HG03354 (cell line): ENCODE measurements around the gene PURB.
"Not testable (repeated sequence)": the region's sequence is repeated elsewhere in the genome, so short reads cannot be mapped to it uniquely, and the experiment has no call there.

Experiments
- ATAC-seq: cut with Tn5 transposase; IDR thresholded peaks from one replicate; pipeline ENCODE4 v1.9.1; 2021; ENCODE audit warnings: mild to moderate bottlenecking; ENCODE audit not compliant: unreplicated experiment, poor library complexity, severe bottlenecking

PURB gene

DNA sequence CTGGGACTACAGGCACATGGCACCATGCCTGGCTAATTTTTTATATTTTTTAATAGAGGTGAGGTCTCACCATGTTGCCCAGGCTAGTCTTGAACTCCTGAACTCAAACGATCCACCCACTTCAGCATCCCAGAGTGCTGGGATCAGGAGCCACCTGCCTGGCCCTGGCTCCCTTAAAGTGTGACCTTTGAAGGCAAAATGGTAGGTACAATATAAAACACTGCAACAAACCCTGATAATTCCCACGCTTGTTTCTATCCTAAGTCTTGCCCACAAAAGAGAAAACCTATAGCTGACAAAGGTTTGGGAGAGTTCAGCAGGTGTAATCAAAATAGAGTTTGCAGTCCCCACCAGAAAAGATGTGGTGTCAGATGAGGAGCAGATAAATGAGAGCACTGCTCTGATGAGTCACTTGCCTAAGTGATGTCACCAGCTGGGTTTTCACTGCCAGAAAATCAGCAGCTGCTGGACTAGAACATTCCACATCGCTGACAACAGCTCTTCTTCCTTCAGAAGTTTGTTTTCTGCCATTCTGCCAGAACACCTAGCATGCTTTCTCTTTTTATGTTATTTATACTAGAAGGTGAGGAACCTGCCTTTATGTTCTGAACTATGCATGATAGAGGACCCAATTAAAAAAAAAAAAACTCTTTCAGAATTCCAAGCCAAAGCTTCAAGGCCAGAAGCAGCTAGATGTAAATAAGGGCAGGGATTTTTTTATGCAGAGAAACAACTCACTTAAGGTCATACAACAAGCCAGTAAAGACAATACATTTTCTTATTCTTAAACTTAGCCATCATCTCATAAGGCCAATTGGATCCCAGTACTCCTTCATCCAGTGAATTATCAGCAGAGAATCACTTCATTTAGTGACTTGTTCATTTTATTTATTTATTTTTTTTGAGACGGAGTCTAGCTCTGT, 18.0 kb downstream of the PURB start:
- ATAC-seq, result no peak

DNA sequence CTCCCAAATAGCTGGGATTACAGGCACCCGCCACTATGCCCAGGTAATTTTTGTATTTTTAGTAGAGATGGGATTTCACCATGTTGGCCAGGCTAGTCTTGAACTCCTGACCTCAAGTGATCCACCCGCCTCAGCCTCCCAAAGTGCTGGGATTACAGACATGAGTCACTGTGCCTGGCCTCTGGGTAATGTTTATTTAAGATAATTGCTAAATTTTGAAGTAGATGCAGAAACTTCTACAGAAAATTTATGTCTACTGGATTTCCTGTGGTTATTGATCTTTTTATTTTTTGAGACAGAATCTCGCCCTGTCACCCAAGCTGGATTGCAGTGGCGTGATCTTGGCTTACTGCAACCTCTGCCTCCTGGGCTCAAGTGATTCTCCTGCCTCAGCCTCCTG, 23.4 kb downstream of the PURB start:
- not testable (repeated sequence) for ATAC-seq

DNA sequence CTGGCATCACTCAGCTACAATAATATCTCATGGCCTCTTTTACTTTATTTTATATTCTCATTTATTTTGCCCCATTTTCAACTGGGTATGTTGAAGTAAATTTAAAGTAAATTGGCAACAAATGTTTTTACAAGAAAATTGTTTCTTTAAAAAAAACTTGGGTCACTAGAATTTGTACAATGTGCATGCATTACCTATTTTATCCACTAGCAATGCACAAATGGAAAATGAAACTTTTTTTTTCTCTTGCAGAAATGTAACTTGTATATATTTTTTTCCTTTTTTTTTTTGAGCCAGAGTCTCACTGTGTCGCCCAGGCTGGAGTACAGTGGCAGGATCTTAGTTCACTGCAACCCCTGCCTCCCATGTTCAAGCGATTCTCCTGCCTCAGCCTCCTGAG, 27.2 kb downstream of the PURB start:
- no peak for ATAC-seq

- ATAC-seq, result no peak
Measured at GRCh38 chr7:44854644-44855364, 30.5 kb downstream of the PURB start.

DNA sequence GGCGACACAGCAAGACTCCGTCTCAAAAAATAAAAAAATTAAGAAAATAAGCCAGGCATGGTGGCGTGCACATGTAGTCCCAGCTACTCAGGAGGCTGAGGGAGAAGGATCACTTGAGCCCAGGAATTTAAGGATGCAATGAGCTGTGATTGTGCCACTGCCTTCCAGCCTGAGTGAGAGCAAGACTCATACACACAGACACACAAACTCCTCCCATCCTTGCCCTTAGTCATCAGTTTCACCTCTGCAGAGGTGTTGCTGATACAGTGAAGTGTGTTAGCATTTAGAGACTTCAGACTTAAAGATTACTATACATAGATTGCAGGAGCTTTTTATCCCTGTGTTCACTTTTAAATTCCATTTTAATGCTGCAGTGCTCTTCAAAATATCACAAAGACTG, 31.9 kb downstream of the PURB start:
- ATAC-seq, result no peak

GRCh38 chr7:44852590-44852989, 32.7 kb downstream of the PURB start:
- ATAC-seq, result no peak

DNA sequence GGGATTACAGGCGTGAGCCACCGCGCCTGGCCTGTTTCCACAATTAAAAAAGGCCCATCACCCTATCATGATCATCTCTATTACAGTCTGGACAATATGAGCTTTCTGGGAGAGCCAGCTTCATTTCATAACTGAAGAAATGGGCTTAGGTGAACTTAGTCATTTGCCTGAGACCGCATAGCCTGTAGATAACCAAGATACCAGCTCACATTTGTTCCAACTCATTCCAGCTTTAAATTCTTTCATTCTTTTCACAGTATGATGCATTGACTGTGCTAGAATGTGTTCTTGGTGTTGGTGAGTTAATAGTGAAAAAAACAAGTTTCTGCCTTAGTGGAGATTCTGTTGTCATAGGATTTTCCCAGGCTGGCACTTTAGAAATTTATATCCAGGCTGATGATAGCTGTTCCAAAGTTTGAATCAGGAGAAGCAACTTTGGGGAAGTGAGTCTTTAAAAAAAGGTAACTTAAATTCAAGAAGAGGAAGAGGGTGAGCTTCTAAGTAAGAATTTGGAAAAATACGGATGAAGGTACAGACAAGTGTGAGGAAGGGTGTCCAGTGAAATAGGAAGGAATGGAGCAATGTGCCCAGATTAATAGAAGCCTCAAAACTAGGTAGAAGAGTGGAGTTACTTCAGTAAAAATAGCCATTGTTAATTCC, 35.3 kb downstream of the PURB start:
- no peak for ATAC-seq

GRCh38 chr7:44849259-44849884, 36.0 kb downstream of the PURB start:
- no peak for ATAC-seq

DNA sequence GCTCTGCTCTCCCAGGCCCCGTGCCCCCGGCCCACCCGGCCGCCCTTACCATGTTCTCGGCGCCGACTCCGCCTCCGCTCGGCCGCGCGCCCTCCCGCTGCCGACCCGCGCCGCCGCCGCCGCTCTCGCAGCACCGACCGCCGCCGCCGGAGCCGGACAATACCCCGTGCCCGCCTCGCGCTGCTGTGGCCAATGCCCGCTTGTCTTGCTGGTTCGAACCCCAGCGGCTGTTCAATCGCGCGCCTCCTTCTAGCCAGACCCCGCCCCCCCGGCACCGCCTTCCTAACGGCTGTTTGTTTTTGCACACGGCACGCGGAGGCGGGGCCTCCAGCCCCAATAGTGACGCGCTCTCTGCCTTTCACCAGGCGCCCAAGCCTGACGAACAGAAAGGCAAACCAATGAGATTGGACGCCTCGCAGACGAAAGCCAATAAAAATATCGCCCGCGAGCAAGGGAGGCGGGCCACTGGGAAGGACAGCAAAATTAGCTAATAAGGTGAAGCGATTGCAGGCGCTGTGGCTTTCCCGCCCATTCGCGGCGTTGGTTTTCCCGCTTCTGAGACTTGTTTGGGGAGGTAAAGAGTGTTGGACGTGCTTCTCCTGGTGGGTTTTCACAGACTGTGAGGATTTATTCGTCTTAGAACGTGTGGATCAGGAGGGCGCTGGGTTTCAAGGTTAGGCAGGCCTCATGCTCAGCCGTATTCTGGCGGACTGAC, 37.3 kb downstream of the PURB start, which contains the start of gene H2AZ2:
TSS of gene H2AZ2 (minus strand) at position 168 of the 715 bp plus-strand sequence. CDS start at position 52, 116 bp downstream.
- ATAC-seq, result peak; percentile 87

GRCh38 chr7:44847509-44847919, 37.8 kb downstream of the PURB start:
- peak; percentile 71 for ATAC-seq

- no peak for ATAC-seq
Measured at GRCh38 chr7:44846816-44847508, 38.4 kb downstream of the PURB start.

DNA sequence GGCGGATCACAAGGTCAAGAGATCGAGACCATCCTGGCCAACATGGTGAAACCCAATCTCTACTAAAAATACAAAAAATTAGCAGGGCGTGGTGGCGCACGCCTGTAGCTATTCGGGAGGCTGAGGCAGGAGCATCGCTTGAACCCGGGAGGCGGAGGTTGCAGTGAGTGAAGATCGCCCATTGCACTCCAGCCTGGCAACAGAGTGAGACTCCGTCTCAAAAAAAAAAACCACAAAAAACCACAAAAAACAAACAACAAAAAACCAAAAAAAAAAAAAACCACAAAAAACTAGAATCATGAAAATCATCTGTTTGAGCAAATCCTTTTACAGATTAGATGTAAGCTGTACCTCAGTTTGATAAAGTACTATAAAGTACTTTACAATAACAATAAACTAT, 38.9 kb downstream of the PURB start:
- not testable (repeated sequence) for ATAC-seq

DNA sequence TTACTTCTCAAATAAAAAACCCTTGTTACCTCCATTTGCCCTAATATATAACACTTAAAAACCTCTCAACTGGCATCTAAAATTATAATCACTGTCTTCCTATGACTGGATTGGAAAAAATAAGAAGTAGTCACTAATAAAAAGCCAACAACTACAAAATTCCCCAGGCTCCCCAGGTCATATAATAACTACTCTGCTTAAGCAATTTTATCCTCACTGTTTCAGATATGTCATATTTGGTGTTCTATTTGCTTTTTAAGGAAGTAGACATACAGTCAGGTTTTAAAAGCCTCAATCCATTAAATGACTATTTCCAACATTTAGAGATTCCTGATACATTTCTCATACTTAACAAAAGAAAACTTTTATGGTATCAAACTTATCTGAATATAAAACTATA, 39.9 kb downstream of the PURB start:
- ATAC-seq, result no peak

DNA sequence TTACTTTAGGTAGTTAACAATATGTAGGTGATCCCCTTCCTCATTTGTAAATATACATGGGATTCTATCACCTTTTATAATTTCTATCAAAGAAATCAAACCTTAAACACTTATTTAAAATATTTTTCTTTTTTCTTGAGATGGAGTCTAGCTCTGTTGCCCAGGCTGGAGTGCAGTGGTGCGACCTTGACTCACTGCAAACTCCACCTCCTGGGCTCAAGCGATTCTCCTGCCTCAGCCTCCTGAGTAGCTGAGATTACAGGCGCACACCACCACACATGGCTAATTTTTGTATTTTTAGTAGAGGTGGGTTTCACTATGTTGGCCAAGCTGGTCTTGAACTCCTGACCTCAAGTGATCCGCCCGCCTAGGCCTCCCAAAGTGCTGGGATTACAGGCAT, 41.9 kb downstream of the PURB start:
- ATAC-seq, result not testable (repeated sequence)

GRCh38 chr7:44842675-44843074, 42.7 kb downstream of the PURB start:
- not testable (repeated sequence) for ATAC-seq

- ATAC-seq, result no peak
Measured at GRCh38 chr7:44838751-44839150, 46.6 kb downstream of the PURB start.

GRCh38 chr7:44827567-44827966, 57.8 kb downstream of the PURB start:
- ATAC-seq, result no peak
